ENCODE data around the gene DRAXIN. TPM values are rescaled to one million over a fixed set of nuclear protein-coding genes. Genes with fewer than 3 reads are reported as not detected.

DRAXIN gene
- polyA plus RNA-seq, 1 of the 3 experiments (the other 2 are of a cell fraction): 0.97 TPM

DNA sequence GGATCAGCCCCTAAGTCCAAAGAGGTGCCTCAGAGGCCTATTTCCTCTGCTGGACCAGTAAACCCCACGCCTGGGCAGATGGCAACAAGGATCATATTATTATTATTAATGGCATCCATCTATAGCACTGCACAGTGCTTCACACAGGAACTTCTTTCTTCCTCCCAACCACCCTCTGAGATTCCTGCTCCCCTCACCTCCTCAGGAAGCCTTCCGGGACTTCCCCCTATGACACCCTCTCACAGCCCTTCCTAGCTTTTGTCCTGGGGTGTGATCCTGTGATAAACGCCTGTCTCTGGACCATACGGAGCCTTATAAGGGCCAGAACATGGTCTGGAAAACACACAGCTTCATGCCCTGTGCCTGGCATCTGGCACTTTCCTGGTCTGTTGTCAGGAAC is 40.5 kb upstream of the DRAXIN start:
- Histone ChIP-seq H3F3A (replicated peaks; ENCODE audit: insufficient read depth) (no peaks in the 10 kb centered on the region), H3K79me2 (ENCODE audit: insufficient read depth) (peaks cover 6% of the 10 kb centered on the region; the same call in 1 of the 2 replicates), H3K9me3 (no peaks in the 10 kb centered on the region), H3K27ac (ENCODE audit: low read depth in 2 of 2, low read length in 1 of 2) (no peak overlapping the region), H3K9me2 (no peaks in the 10 kb centered on the region), H3K4me3 (ENCODE audit: low read depth in 2 of 2, low read length in 1 of 2) (no peak overlapping the region), H3K4me1 (ENCODE audit: control insufficient read depth in 1 of 2, insufficient read depth in 2 of 2, low read depth in 1 of 2, low read length in 1 of 2) (peaks cover 0 to 28% of the 10 kb centered on the region in 2 experiments; a peak in 1 of 4 replicates), H3K27me3 (ENCODE audit: insufficient read depth) (no peaks in the 10 kb centered on the region), H4K20me1 (ENCODE audit: insufficient read depth) (no peaks in the 10 kb centered on the region), H2AFZ (ENCODE audit: low read depth) (no peak overlapping the region), H3K36me3 (replicated peaks in 1 of 2; ENCODE audit: control insufficient read depth in 1 of 2, insufficient read depth in 2 of 2, low read length in 1 of 2) (no peaks in the 10 kb centered on the region), H3K9ac (no peak overlapping the region), H3K4me2 (no peak overlapping the region)
- CTCF ChIA-PET: interaction anchor here (0.7 to 9.9 kb wide), 51 partner anchors 9 to 613 kb away, joined by 3 to 205 read pairs (median 5); partner anchors contain the start of genes AGTRAP, DISP3, FBXO6 and MAD2L2
- POLR2A ChIA-PET: interaction anchor here (1.1 kb wide), 2 partner anchors 69 to 257 kb away, joined by 3 to 5 read pairs; no protein-coding TSS in a partner anchor
- TF ChIP-seq, protein P1, sequence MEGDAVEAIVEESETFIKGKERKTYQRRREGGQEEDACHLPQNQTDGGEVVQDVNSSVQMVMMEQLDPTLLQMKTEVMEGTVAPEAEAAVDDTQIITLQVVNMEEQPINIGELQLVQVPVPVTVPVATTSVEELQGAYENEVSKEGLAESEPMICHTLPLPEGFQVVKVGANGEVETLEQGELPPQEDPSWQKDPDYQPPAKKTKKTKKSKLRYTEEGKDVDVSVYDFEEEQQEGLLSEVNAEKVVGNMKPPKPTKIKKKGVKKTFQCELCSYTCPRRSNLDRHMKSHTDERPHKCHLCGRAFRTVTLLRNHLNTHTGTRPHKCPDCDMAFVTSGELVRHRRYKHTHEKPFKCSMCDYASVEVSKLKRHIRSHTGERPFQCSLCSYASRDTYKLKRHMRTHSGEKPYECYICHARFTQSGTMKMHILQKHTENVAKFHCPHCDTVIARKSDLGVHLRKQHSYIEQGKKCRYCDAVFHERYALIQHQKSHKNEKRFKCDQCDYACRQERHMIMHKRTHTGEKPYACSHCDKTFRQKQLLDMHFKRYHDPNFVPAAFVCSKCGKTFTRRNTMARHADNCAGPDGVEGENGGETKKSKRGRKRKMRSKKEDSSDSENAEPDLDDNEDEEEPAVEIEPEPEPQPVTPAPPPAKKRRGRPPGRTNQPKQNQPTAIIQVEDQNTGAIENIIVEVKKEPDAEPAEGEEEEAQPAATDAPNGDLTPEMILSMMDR (IDR thresholded peaks at IDR 0.05): no peak
- TF ChIP-seq SMC3 (IDR thresholded peaks at IDR 0.05; ENCODE audit: low read depth, low read length): no peak
- DNase-seq: no peak
- 83% methylated on average over 4 of the region's 4 CpGs for WGBS (ENCODE audit: low lambda C conversion rate)

DNA sequence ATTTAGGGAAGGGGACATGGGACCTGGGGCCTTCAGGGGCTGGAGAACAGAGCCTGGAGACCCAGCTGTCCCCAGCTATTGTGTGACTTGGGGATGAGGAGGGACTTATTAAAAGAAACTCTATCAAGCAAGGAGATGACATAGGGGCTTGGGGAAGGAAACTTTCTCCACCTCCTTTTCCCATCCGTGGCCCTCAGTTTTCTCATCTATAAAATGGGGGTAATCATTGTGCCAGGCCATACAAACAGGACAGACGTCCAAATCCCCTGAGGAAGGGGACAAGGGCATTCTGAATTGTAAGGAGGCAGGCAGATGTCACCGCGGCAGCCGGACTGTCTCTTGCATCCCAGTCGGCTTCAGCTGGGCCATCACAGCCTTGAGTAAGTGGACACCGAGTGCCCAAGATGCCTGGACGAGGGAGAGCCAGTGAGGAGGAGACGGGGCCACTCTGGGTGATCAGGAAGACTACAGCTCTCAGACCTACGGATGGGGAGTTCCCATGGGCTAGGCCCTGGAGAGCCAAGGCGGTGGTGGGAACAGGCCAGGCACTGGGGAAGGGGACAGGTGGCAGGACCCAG is 39.2 kb upstream of the DRAXIN start:
- H2AFZ ChIP-seq (ENCODE audit: low read depth): no peak overlapping the region
- no peak overlapping the region for H3K4me2 ChIP-seq
- DNase-seq: no peak
- H3K9me3 ChIP-seq: no peaks in the 10 kb centered on the region
- H3K9me2 ChIP-seq: no peaks in the 10 kb centered on the region
- peaks cover 0 to 3% of the 10 kb centered on the region in 2 experiments for H3K36me3 ChIP-seq (replicated peaks in 1 of 2; ENCODE audit: control insufficient read depth in 1 of 2, insufficient read depth in 2 of 2, low read length in 1 of 2)
- H3K27me3 ChIP-seq (ENCODE audit: insufficient read depth): no peaks in the 10 kb centered on the region
- no peaks in the 10 kb centered on the region for H4K20me1 ChIP-seq (ENCODE audit: insufficient read depth)
- no peak overlapping the region for H3K9ac ChIP-seq
- H3K4me3 ChIP-seq (ENCODE audit: low read depth in 2 of 2, low read length in 1 of 2): no peak overlapping the region
- peaks cover 6% of the 10 kb centered on the region; the same call in 1 of the 2 replicates for H3K79me2 ChIP-seq (ENCODE audit: insufficient read depth)
- ChIA-PET CTCF (interaction anchor here (1.2 to 5.8 kb wide), 10 partner anchors 10 to 614 kb away, joined by 3 to 66 read pairs (median 6); partner anchors contain the start of gene MTOR), POLR2A (interaction anchor here (2.2 kb wide), 1 partner anchor 12 kb away, joined by 8 read pairs; the partner anchor contains the start of gene FBXO6)
- H3F3A ChIP-seq (replicated peaks; ENCODE audit: insufficient read depth): no peaks in the 10 kb centered on the region
- TF ChIP-seq, protein P2, sequence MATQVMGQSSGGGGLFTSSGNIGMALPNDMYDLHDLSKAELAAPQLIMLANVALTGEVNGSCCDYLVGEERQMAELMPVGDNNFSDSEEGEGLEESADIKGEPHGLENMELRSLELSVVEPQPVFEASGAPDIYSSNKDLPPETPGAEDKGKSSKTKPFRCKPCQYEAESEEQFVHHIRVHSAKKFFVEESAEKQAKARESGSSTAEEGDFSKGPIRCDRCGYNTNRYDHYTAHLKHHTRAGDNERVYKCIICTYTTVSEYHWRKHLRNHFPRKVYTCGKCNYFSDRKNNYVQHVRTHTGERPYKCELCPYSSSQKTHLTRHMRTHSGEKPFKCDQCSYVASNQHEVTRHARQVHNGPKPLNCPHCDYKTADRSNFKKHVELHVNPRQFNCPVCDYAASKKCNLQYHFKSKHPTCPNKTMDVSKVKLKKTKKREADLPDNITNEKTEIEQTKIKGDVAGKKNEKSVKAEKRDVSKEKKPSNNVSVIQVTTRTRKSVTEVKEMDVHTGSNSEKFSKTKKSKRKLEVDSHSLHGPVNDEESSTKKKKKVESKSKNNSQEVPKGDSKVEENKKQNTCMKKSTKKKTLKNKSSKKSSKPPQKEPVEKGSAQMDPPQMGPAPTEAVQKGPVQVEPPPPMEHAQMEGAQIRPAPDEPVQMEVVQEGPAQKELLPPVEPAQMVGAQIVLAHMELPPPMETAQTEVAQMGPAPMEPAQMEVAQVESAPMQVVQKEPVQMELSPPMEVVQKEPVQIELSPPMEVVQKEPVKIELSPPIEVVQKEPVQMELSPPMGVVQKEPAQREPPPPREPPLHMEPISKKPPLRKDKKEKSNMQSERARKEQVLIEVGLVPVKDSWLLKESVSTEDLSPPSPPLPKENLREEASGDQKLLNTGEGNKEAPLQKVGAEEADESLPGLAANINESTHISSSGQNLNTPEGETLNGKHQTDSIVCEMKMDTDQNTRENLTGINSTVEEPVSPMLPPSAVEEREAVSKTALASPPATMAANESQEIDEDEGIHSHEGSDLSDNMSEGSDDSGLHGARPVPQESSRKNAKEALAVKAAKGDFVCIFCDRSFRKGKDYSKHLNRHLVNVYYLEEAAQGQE (IDR thresholded peaks at IDR 0.05; ENCODE audit: low read depth, low read length): no peak
- TF ChIP-seq, protein P3, sequence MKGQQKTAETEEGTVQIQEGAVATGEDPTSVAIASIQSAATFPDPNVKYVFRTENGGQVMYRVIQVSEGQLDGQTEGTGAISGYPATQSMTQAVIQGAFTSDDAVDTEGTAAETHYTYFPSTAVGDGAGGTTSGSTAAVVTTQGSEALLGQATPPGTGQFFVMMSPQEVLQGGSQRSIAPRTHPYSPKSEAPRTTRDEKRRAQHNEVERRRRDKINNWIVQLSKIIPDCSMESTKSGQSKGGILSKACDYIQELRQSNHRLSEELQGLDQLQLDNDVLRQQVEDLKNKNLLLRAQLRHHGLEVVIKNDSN (IDR thresholded peaks at IDR 0.05; ENCODE audit: borderline replicate concordance, low read depth): no peak
- TF ChIP-seq MXI1 (IDR thresholded peaks at IDR 0.05; ENCODE audit: low read depth, low read length): no peak
- no peak for TF ChIP-seq RAD21 (IDR thresholded peaks at IDR 0.05; ENCODE audit: low read length)
- no peak for TF ChIP-seq GABPA (IDR thresholded peaks at IDR 0.05; ENCODE audit: low read depth)
- TF ChIP-seq TCF12 (IDR thresholded peaks at IDR 0.05): no peak
- TF ChIP-seq FOXJ3 (CRISPR knock-in tag; IDR thresholded peaks at IDR 0.05): no peak
- TF ChIP-seq POLR2AphosphoS5 (IDR thresholded peaks at IDR 0.05; ENCODE audit: low read depth, low read length): no peak
- no peak for TF ChIP-seq EP300 (IDR thresholded peaks at IDR 0.05; ENCODE audit: borderline replicate concordance in 1 of 2, low read depth in 1 of 2, low read length in 1 of 2)
- no peak for TF ChIP-seq NFIC (IDR thresholded peaks at IDR 0.05; ENCODE audit: borderline replicate concordance)
- no peak for TF ChIP-seq SIN3A (IDR thresholded peaks at IDR 0.05; ENCODE audit: borderline replicate concordance, low read depth, low read length)
- no peak overlapping the region for H3K27ac ChIP-seq (ENCODE audit: low read depth in 2 of 2, low read length in 1 of 2)
- 80% methylated on average over 8 of the region's 11 CpGs for WGBS (ENCODE audit: low lambda C conversion rate)
- H3K4me1 ChIP-seq (ENCODE audit: control insufficient read depth in 1 of 2, insufficient read depth in 2 of 2, low read depth in 1 of 2, low read length in 1 of 2): peaks cover 0 to 28% of the 10 kb centered on the region in 2 experiments; a peak in 1 of 4 replicates

All from SK-N-SH (cell line).